ENCODE measurements around the gene RMND5A.

DNA sequence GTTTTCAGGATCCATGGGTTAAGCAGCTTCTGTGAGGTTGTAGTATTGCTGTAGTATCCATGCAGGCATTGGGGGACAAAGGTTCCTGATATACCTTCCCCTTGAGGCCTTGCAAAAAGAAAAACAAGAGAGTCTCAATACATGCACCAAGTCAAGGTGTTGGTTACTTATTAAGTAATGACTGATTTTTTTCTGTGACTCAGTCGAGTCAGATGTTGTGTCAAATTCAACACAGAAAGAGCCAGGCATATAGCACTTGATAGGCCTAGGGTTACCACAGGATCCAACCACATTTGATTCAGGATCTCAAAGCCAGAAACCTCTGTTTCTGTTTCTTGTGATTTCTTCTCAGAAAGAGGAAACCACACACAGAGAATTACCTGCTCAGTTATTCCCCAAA, 95.5 kb downstream of the RMND5A start:
- TF ChIP-seq, protein P1, sequence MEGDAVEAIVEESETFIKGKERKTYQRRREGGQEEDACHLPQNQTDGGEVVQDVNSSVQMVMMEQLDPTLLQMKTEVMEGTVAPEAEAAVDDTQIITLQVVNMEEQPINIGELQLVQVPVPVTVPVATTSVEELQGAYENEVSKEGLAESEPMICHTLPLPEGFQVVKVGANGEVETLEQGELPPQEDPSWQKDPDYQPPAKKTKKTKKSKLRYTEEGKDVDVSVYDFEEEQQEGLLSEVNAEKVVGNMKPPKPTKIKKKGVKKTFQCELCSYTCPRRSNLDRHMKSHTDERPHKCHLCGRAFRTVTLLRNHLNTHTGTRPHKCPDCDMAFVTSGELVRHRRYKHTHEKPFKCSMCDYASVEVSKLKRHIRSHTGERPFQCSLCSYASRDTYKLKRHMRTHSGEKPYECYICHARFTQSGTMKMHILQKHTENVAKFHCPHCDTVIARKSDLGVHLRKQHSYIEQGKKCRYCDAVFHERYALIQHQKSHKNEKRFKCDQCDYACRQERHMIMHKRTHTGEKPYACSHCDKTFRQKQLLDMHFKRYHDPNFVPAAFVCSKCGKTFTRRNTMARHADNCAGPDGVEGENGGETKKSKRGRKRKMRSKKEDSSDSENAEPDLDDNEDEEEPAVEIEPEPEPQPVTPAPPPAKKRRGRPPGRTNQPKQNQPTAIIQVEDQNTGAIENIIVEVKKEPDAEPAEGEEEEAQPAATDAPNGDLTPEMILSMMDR (conservative IDR thresholded peaks at IDR 0.05; ENCODE audit: low read depth, low read length), result no peak
- no peak for TF ChIP-seq EZH2 (IDR thresholded peaks at IDR 0.05; ENCODE audit: low read length, unreplicated experiment)
